Spinal cord (tissue), 4 donors: Measurements from ENCODE around the gene CADM1. TPM values are rescaled to one million over a fixed set of nuclear protein-coding genes. Genes with fewer than 3 reads are reported as not detected.

Experiments used
- polyA plus RNA-seq, 2 donors: library from polyadenylated mRNA; unstranded; fragments of 120-200 nt; gene quantifications; one replicate each; pipeline ENCODE4 v1.2.1, GENCODE V29; 2013; ENCODE audit not compliant: insufficient read length in 2 of 2
- small RNA-seq: library from RNA; depleted of rRNA; stranded (forward); fragments of <200 nt; gene quantifications from one replicate; pipeline ENCODE3, GENCODE V24; 2014; ENCODE audit warnings: low replicate concordance
- total RNA-seq, 2 donors: library from RNA; depleted of rRNA in 1 of 2; stranded (reverse); fragments of 120-200 nt in 1 of 2; fragments of >200 nt in 1 of 2; gene quantifications; one replicate each; pipeline versions ENCODE4 v1.2.3 to v1.2.4, GENCODE V29; 2013 to 2014

Gene CADM1
- total and polyA plus RNA-seq, 4 donors = 106 to 180 (median 132) TPM

Small RNA genes within 50 kb of the gene (small RNA-seq; reads per million reads assigned to genes)
- gene RF01293 = not detected
